Neuron (in vitro differentiated cells): ENCODE data around the gene LGALS4.

Experiments
- H2AFZ ChIP-seq: one replicate; pipeline ENCODE4 v1.6.1; 2013; ENCODE audit warnings: low read depth, mild to moderate bottlenecking, inconsistent platforms, low read length, moderate library complexity
- H3K27me3 ChIP-seq: one replicate; pipeline ENCODE4 v1.6.1; 2013; ENCODE audit warnings: low read length; ENCODE audit not compliant: insufficient read depth
- H3K36me3 ChIP-seq: one replicate; pipeline ENCODE4 v1.6.1; 2013; ENCODE audit warnings: low read length; ENCODE audit not compliant: insufficient read depth
- H3K4me1 ChIP-seq: one replicate; pipeline ENCODE4 v1.6.1; 2013; ENCODE audit warnings: low read length; ENCODE audit not compliant: insufficient read depth
- H3K4me3 ChIP-seq: 2 replicates; pipeline ENCODE4 v1.5.1; 2013; ENCODE audit warnings: mild to moderate bottlenecking, low read length, moderate library complexity
- H3K9me3 ChIP-seq: one replicate; pipeline ENCODE4 v1.6.1; 2013; ENCODE audit warnings: low read length

The LGALS4 gene

GRCh38 chr19:38849147-38849859 is 36.6 kb upstream of the LGALS4 start:
- Histone ChIP-seq H3K27me3 (no peaks in the 10 kb centered on the region), H3K4me1 (peaks cover 33% of the 10 kb centered on the region), H2AFZ (no peak overlapping the region), H3K36me3 (peaks cover 39% of the 10 kb centered on the region), H3K9me3 (no peaks in the 10 kb centered on the region), H3K4me3 (peak overlapping the region; percentile 93)

GRCh38 chr19:38848299-38849146 is 35.8 kb upstream of the LGALS4 start:
- Histone ChIP-seq H3K4me1 (peaks cover 33% of the 10 kb centered on the region), H3K36me3 (peaks cover 46% of the 10 kb centered on the region), H3K27me3 (no peaks in the 10 kb centered on the region), H2AFZ (no peak overlapping the region), H3K4me3 (peak overlapping the region; percentile 93), H3K9me3 (no peaks in the 10 kb centered on the region)

GRCh38 chr19:38846097-38846496 is 33.4 kb upstream of the LGALS4 start:
- Histone ChIP-seq H3K36me3 (peaks cover 71% of the 10 kb centered on the region), H3K9me3 (no peaks in the 10 kb centered on the region), H3K4me1 (peaks cover 22% of the 10 kb centered on the region)

GRCh38 chr19:38845374-38846024 is 32.8 kb upstream of the LGALS4 start:
- peaks cover 77% of the 10 kb centered on the region for H3K36me3 ChIP-seq
- H3K4me1 ChIP-seq: peaks cover 17% of the 10 kb centered on the region
- H3K4me3 ChIP-seq: no peak overlapping the region
- no peaks in the 10 kb centered on the region for H3K27me3 ChIP-seq
- H3K9me3 ChIP-seq: no peaks in the 10 kb centered on the region
- no peak overlapping the region for H2AFZ ChIP-seq

More at GRCh38 chr19:38846097-38846496, 33.4 kb upstream of the LGALS4 start:
- Histone ChIP-seq H3K27me3 (no peaks in the 10 kb centered on the region), H3K4me3 (no peak overlapping the region), H2AFZ (no peak overlapping the region)

GRCh38 chr19:38844093-38844686 is 31.4 kb upstream of the LGALS4 start:
- Histone ChIP-seq H2AFZ (no peak overlapping the region), H3K27me3 (no peaks in the 10 kb centered on the region), H3K9me3 (no peaks in the 10 kb centered on the region), H3K4me1 (peaks cover 17% of the 10 kb centered on the region), H3K4me3 (no peak overlapping the region), H3K36me3 (peaks cover 89% of the 10 kb centered on the region)

GRCh38 chr19:38843175-38843758 is 30.5 kb upstream of the LGALS4 start:
- H3K9me3 ChIP-seq: no peaks in the 10 kb centered on the region
- peaks cover 12% of the 10 kb centered on the region for H3K4me1 ChIP-seq
- H2AFZ ChIP-seq: no peak overlapping the region
- no peak overlapping the region for H3K4me3 ChIP-seq
- peaks cover 92% of the 10 kb centered on the region for H3K36me3 ChIP-seq
- H3K27me3 ChIP-seq: no peaks in the 10 kb centered on the region

- Histone ChIP-seq H3K36me3 (peaks cover 94% of the 10 kb centered on the region), H3K27me3 (no peaks in the 10 kb centered on the region), H3K4me3 (no peak overlapping the region), H3K4me1 (peaks cover 7% of the 10 kb centered on the region), H2AFZ (no peak overlapping the region), H3K9me3 (no peaks in the 10 kb centered on the region)
These were observed 29.9 kb upstream of the LGALS4 start for GRCh38 chr19:38842439-38843174.

- no peak overlapping the region for H2AFZ ChIP-seq
- H3K9me3 ChIP-seq: no peaks in the 10 kb centered on the region
- no peak overlapping the region for H3K4me3 ChIP-seq
- peaks cover 94% of the 10 kb centered on the region for H3K36me3 ChIP-seq
- no peaks in the 10 kb centered on the region for H3K4me1 ChIP-seq
- no peaks in the 10 kb centered on the region for H3K27me3 ChIP-seq
These were observed 29.2 kb upstream of the LGALS4 start for GRCh38 chr19:38841787-38842438.

GRCh38 chr19:38841180-38841766 is 28.5 kb upstream of the LGALS4 start:
- Histone ChIP-seq H3K4me1 (no peaks in the 10 kb centered on the region), H3K27me3 (no peaks in the 10 kb centered on the region), H3K36me3 (peaks cover 95% of the 10 kb centered on the region), H3K4me3 (no peak overlapping the region), H2AFZ (no peak overlapping the region), H3K9me3 (no peaks in the 10 kb centered on the region)

GRCh38 chr19:38840583-38840968 is 27.8 kb upstream of the LGALS4 start:
- Histone ChIP-seq H3K4me1 (no peaks in the 10 kb centered on the region), H2AFZ (no peak overlapping the region), H3K27me3 (no peaks in the 10 kb centered on the region), H3K36me3 (peaks cover 95% of the 10 kb centered on the region), H3K9me3 (no peaks in the 10 kb centered on the region), H3K4me3 (no peak overlapping the region)

- Histone ChIP-seq H2AFZ (no peak overlapping the region), H3K27me3 (no peaks in the 10 kb centered on the region), H3K4me1 (no peaks in the 10 kb centered on the region), H3K4me3 (no peak overlapping the region), H3K9me3 (no peaks in the 10 kb centered on the region), H3K36me3 (peaks cover 96% of the 10 kb centered on the region)
These were observed 27.3 kb upstream of the LGALS4 start for GRCh38 chr19:38839816-38840582.
